Stomach (tissue), 19 donors: ENCODE data around the gene HUS1B. TPM values are rescaled to one million over a fixed set of nuclear protein-coding genes. Genes with fewer than 3 reads are reported as not detected.

ENCODE experiments used
- DNase-seq, 2 donors: peaks; one replicate each; pipeline versions ENCODE4 v3.0.0 to v3.0.0-alpha.2; 2013 to 2019
- H3K27ac ChIP-seq, 5 donors: fragments of 200-600 bp in 4 of 5; sonication (generic) in 4 of 5; one replicate each; pipeline ENCODE4 v1.5.1; 2013 to 2019; ENCODE audit warnings: mild to moderate bottlenecking in 1 of 5, moderate library complexity in 1 of 5
- H3K27me3 ChIP-seq, 3 donors: fragments of 200-600 bp; sonication (generic); one replicate each; pipeline ENCODE4 v1.5.1; 2017 to 2019; ENCODE audit warnings: mixed run types in 1 of 3
- H3K36me3 ChIP-seq, 4 donors: fragments of 200-600 bp; sonication (generic); 1 replicate in 3 of 4; 2 replicates in 1 of 4; pipeline ENCODE4 v1.5.1; 2016 to 2019
- H3K4me1 ChIP-seq, 4 donors: fragments of 200-600 bp; sonication (generic); one replicate each; pipeline ENCODE4 v1.5.1; 2016 to 2019
- H3K4me3 ChIP-seq, 4 donors: fragments of 200-600 bp; sonication (generic) in 3 of 4; one replicate each; pipeline ENCODE4 v1.5.1; 2016 to 2019; ENCODE audit warnings: mild to moderate bottlenecking in 1 of 4
- H3K9me3 ChIP-seq, 4 donors: fragments of 200-600 bp; sonication (generic); one replicate each; pipeline ENCODE4 v1.5.1; 2016 to 2019
- CTCF ChIP-seq, 7 experiments: fragments of 450-650 bp in 4 of 7; fragments of 200-600 bp in 3 of 7; sonication (generic) in 3 of 7; IDR thresholded peaks; one replicate each; pipeline ENCODE4 v1.5.1; 2016 to 2019; ENCODE audit warnings: antibody characterized with exemption in 7 of 7, control low read depth in 2 of 7, mild to moderate bottlenecking in 1 of 7
- EP300 ChIP-seq: sonication (generic); formaldehyde crosslinking; IDR thresholded peaks from one replicate; pipeline ENCODE4 v1.6.1; 2017; ENCODE audit warnings: antibody characterized with exemption
- POLR2A ChIP-seq, 4 donors: fragments of 450-650 bp; IDR thresholded peaks; one replicate each; pipeline ENCODE4 v1.6.1; 2016; ENCODE audit warnings: antibody characterized with exemption in 4 of 4, control low read depth in 2 of 4, mild to moderate bottlenecking in 1 of 4, moderate library complexity in 1 of 4
- POLR2AphosphoS5 ChIP-seq, 3 donors: sonication (generic); formaldehyde crosslinking; IDR thresholded peaks; one replicate each; pipeline ENCODE4 v1.6.1; 2016; ENCODE audit warnings: antibody characterized with exemption in 3 of 3
- WGBS, 5 donors: extraction: QIAGEN DNeasy Blood & Tissue Kit in 3 of 5; methylation state at CpG; one replicate each; pipeline versions ENCODE4 v1.1.5 to v1.1.7; 2013 to 2018; 5-methylcytosine and 5-hydroxymethylcytosine counted together
- intact Hi-C: fragments of 100-400 bp; cut with DNase I; formaldehyde crosslinking; loops from one replicate; pipeline ENCODE4 v1.15.1; 2023; ENCODE audit warnings: low total_unique reads
- long read RNA-seq, 10 donors: transcript quantifications; one replicate each; lab custom pipeline, GENCODE V29; 2026
- polyA plus RNA-seq, 3 donors: library from polyadenylated mRNA; stranded (reverse); fragments of 200-250 nt; gene quantifications; one replicate each; pipeline ENCODE4 v1.2.3, GENCODE V29; 2013
- total RNA-seq, 5 donors: library from RNA; depleted of rRNA; stranded (reverse); fragments of >200 nt; gene quantifications; one replicate each; pipeline versions ENCODE4 v1.1.0 to v1.2.3, GENCODE V29; 2014 to 2016
- donor health status: healthy with polysubstance abuse.
- donor health status: Bipolar disorder and iron deficiency.
- donor health status: healthy.

Gene HUS1B
- total RNA-seq: 10 to 100 TPM in 1 of 5 donors, 1 to 10 TPM in 2, not detected in 2; 2.9 to 46.1 (median 4.8) TPM
- under 1 TPM in 1 of 3 donors, not detected in 2; 0.31 TPM for polyA plus RNA-seq
- long read RNA-seq, donor 1: 0 reads
- long read RNA-seq, donor 2: 0 reads
- long read RNA-seq, donor 3: 0 reads
- long read RNA-seq, donor 4: 0 reads
- long read RNA-seq, donor 5: 0 reads
- long read RNA-seq, donor 6: 0 reads
- long read RNA-seq, donor 7: 0 reads
- long read RNA-seq, donor 8: 0 reads
- long read RNA-seq, donor 9: 0 reads
- long read RNA-seq, donor 10: 0 reads

- DNase-seq: no peak
- intact Hi-C loops: no loop called here
- H3K9me3 ChIP-seq: peaks cover 0 to 6% (median 2%) of the 10 kb centered on the region in 4 donors
- H3K4me3 ChIP-seq: no peak within 1 kb of the TSS
- TF ChIP-seq CTCF (IDR thresholded peaks at IDR 0.05) (no peak), EP300 (no peak), POLR2A (IDR thresholded peaks at IDR 0.05) (no peak), POLR2AphosphoS5 (IDR thresholded peaks at IDR 0.05) (no peak)
- H3K4me1 ChIP-seq: peaks cover 8 to 44% (median 31%) of the 10 kb centered on the region in 4 donors
- 96 to 98% (median 97%) methylated on average over 62 to 73 of the region's 73 CpGs for WGBS, 5 donors
- H3K27me3 ChIP-seq: no peaks in the 10 kb centered on the region
- H3K27ac ChIP-seq: no peak within 1 kb of the TSS
- peaks cover 5 to 13% (median 12%) of the 10 kb centered on the region in 4 donors for H3K36me3 ChIP-seq
These were observed at the start of gene HUS1B for GRCh38 chr6:656460-657252. Gene HUS1B, minus strand, starts transcription at chr6:657100. Its CDS starts 156 bp downstream, at chr6:656944.

GRCh38 chr6:706146-706545 is 49.2 kb upstream of the HUS1B start:
- intact Hi-C loops: no loop called here
- no peaks in the 10 kb centered on the region for H3K9me3 ChIP-seq
- no peak for TF ChIP-seq EP300
- no peak for TF ChIP-seq CTCF (IDR thresholded peaks at IDR 0.05)
- no peak for TF ChIP-seq POLR2A (IDR thresholded peaks at IDR 0.05)
- no peak for TF ChIP-seq POLR2AphosphoS5 (IDR thresholded peaks at IDR 0.05)
- 83 to 91% (median 85%) methylated on average over 6 of the region's 6 CpGs for WGBS, 5 donors
- no peak for DNase-seq
- no peak overlapping the region for H3K4me3 ChIP-seq
- peak overlapping the region in 1 of 5 donors; percentile 42 for H3K27ac ChIP-seq
- peaks cover 7 to 22% (median 15%) of the 10 kb centered on the region in 4 donors for H3K4me1 ChIP-seq
- no peaks in the 10 kb centered on the region for H3K36me3 ChIP-seq
- H3K27me3 ChIP-seq: peaks cover 0 to 6% (median 0%) of the 10 kb centered on the region in 3 donors

- no peaks in the 10 kb centered on the region for H3K9me3 ChIP-seq
- peaks cover 0 to 2% (median 0%) of the 10 kb centered on the region in 3 donors for H3K27me3 ChIP-seq
- intact Hi-C loops: no loop called here
- peak overlapping the region in 3 of 5 donors; percentile 1 to 36 (median 7) for H3K27ac ChIP-seq
- H3K36me3 ChIP-seq: no peaks in the 10 kb centered on the region
- H3K4me1 ChIP-seq: peaks cover 0 to 14% (median 8%) of the 10 kb centered on the region in 4 donors
- DNase-seq: no peak
- H3K4me3 ChIP-seq: no peak overlapping the region
- TF ChIP-seq POLR2A (IDR thresholded peaks at IDR 0.05): no peak
- TF ChIP-seq EP300: no peak
- TF ChIP-seq POLR2AphosphoS5 (IDR thresholded peaks at IDR 0.05): no peak
- no peak for TF ChIP-seq CTCF (IDR thresholded peaks at IDR 0.05)
- WGBS, 5 donors: 14 to 39% (median 29%) methylated on average over 4 of the region's 4 CpGs
These were observed 48.1 kb upstream of the HUS1B start for GRCh38 chr6:705047-705446.

- intact Hi-C loops: no loop called here
These were observed 47.1 kb upstream of the HUS1B start for GRCh38 chr6:704046-704445.

More at GRCh38 chr6:704046-704445, 47.1 kb upstream of the HUS1B start:
- peak in 1 of 2 donors; percentile 28 for DNase-seq
- no peak overlapping the region for H3K4me3 ChIP-seq
- H3K27ac ChIP-seq: no peak overlapping the region
- no peaks in the 10 kb centered on the region for H3K9me3 ChIP-seq
- TF ChIP-seq CTCF (IDR thresholded peaks at IDR 0.05): no peak
- no peak for TF ChIP-seq POLR2AphosphoS5 (IDR thresholded peaks at IDR 0.05)
- no peak for TF ChIP-seq POLR2A (IDR thresholded peaks at IDR 0.05)
- no peak for TF ChIP-seq EP300
- H3K27me3 ChIP-seq: peaks cover 0 to 2% (median 0%) of the 10 kb centered on the region in 3 donors
- peaks cover 0 to 10% (median 4%) of the 10 kb centered on the region in 4 donors for H3K4me1 ChIP-seq
- H3K36me3 ChIP-seq: no peaks in the 10 kb centered on the region
- WGBS, 5 donors: 69 to 78% (median 75%) methylated on average over 6 of the region's 6 CpGs
